ENCODE data around the gene TOP1.

GRCh38 chr20:41028359-41029149, at the start of gene TOP1:
- no peak for TF ChIP-seq CTCF (IDR thresholded peaks at IDR 0.05)
- no peak for TF ChIP-seq ZNF138 (CRISPR knock-in tag; conservative IDR thresholded peaks at IDR 0.05)
- no peak for TF ChIP-seq NFE2L1 (CRISPR knock-in tag; IDR thresholded peaks at IDR 0.05)
- no peak for TF ChIP-seq JAZF1 (CRISPR knock-in tag; IDR thresholded peaks at IDR 0.05)
- TF ChIP-seq IRF1 (CRISPR knock-in tag; IDR thresholded peaks at IDR 0.05) = no peak
- no peak for TF ChIP-seq SMAD3 (CRISPR knock-in tag; IDR thresholded peaks at IDR 0.05; ENCODE audit: borderline replicate concordance)
- TF ChIP-seq TCF7 (CRISPR knock-in tag; IDR thresholded peaks at IDR 0.05; ENCODE audit: low read depth) = no peak
- peak; percentile 54 for TF ChIP-seq FOXP1 (CRISPR knock-in tag; IDR thresholded peaks at IDR 0.05; ENCODE audit: borderline replicate concordance)
- TF ChIP-seq JUN (CRISPR knock-in tag; IDR thresholded peaks at IDR 0.05) = no peak
- TF ChIP-seq USF1 (CRISPR knock-in tag; IDR thresholded peaks at IDR 0.05) = peak; percentile 85
- TF ChIP-seq ZBTB43 (CRISPR knock-in tag; IDR thresholded peaks at IDR 0.05) = 0 out of 2 replicates have a peak, but pooled peaks have one; percentile 16
- no peak for TF ChIP-seq ATF2 (CRISPR knock-in tag; IDR thresholded peaks at IDR 0.05; ENCODE audit: borderline replicate concordance, low read depth)
- no peak for TF ChIP-seq ZNF281 (CRISPR knock-in tag; IDR thresholded peaks at IDR 0.05)
- no peak for TF ChIP-seq MXD4 (CRISPR knock-in tag; IDR thresholded peaks at IDR 0.05; ENCODE audit: borderline replicate concordance)

All from WTC11 (cell line).